NCI-H2081 (cell line): ENCODE data around the gene RASAL2.
"Not testable (repeated sequence)": the region's sequence is repeated elsewhere in the genome, so short reads cannot be mapped to it uniquely, and the experiment has no call there.

ENCODE experiments used
- DNase-seq, 2 experiments: peaks; one replicate each; lab custom pipeline; 2025; lab: John Stamatoyannopoulos, UW

RASAL2 gene

GRCh38 chr1:178390280-178390679 is 296.4 kb downstream of the RASAL2 start:
- DNase-seq = not testable (repeated sequence)

GRCh38 chr1:178393370-178393769 is 299.5 kb downstream of the RASAL2 start:
- DNase-seq = peak in 1 of 2 experiments; percentile 22

- no peak for DNase-seq
These were observed 302.9 kb downstream of the RASAL2 start for GRCh38 chr1:178396789-178397188.

GRCh38 chr1:178397678-178398077 is 303.8 kb downstream of the RASAL2 start:
- no peak for DNase-seq

GRCh38 chr1:178399177-178399728 is 305.3 kb downstream of the RASAL2 start:
- DNase-seq = no peak

GRCh38 chr1:178405137-178405536 is 311.2 kb downstream of the RASAL2 start:
- DNase-seq = no peak

GRCh38 chr1:178407215-178407614 is 313.3 kb downstream of the RASAL2 start:
- DNase-seq = no peak

- no peak for DNase-seq
These were observed 313.8 kb downstream of the RASAL2 start for GRCh38 chr1:178407655-178408054.

GRCh38 chr1:178408871-178409270 is 315.0 kb downstream of the RASAL2 start:
- DNase-seq = no peak

GRCh38 chr1:178409541-178409940 is 315.6 kb downstream of the RASAL2 start:
- DNase-seq = no peak

GRCh38 chr1:178411756-178412399 is 318.0 kb downstream of the RASAL2 start:
- DNase-seq = no peak

GRCh38 chr1:178412400-178412770 is 318.5 kb downstream of the RASAL2 start:
- DNase-seq = no peak

GRCh38 chr1:178417858-178418257 is 324.0 kb downstream of the RASAL2 start:
- no peak for DNase-seq

GRCh38 chr1:178418284-178418955 is 324.5 kb downstream of the RASAL2 start:
- DNase-seq = no peak

- no peak for DNase-seq
These were observed 340.5 kb downstream of the RASAL2 start for GRCh38 chr1:178434360-178434759.

- DNase-seq = no peak
These were observed 341.1 kb downstream of the RASAL2 start for GRCh38 chr1:178434899-178435435.

- DNase-seq = no peak
These were observed 343.0 kb downstream of the RASAL2 start for GRCh38 chr1:178436899-178437298.

GRCh38 chr1:178438432-178438831 is 344.5 kb downstream of the RASAL2 start:
- DNase-seq = no peak

GRCh38 chr1:178442925-178443324 is 349.0 kb downstream of the RASAL2 start:
- no peak for DNase-seq

GRCh38 chr1:178450871-178451270 is 357.0 kb downstream of the RASAL2 start:
- DNase-seq = no peak

GRCh38 chr1:178451529-178451928 is 357.6 kb downstream of the RASAL2 start:
- DNase-seq = no peak

- no peak for DNase-seq
These were observed 358.1 kb downstream of the RASAL2 start for GRCh38 chr1:178452013-178452412.

- no peak for DNase-seq
These were observed 362.6 kb downstream of the RASAL2 start for GRCh38 chr1:178456472-178456871.
